Body of pancreas (tissue), 4 donors: ENCODE data around the gene GAK. TPM values are rescaled to one million over a fixed set of nuclear protein-coding genes. Genes with fewer than 3 reads are reported as not detected.
"Not testable (repeated sequence)": the region's sequence is repeated elsewhere in the genome, so short reads cannot be mapped to it uniquely, and the experiment has no call there.

Experiments used
- ATAC-seq: fragments of 150-250 bp; one replicate; pipeline ENCODE4 v1.9.1; 2016
- DNase-seq, 4 donors: peaks; one replicate each; pipeline ENCODE4 v3.0.0-alpha.2; 2019
- H3K27ac ChIP-seq, 4 donors: fragments of 200-600 bp; sonication (generic); 1 replicate in 3 of 4; 2 replicates in 1 of 4; pipeline versions ENCODE4 v1.5.1 to v1.6.1; 2016 to 2019; ENCODE audit warnings: mild to moderate bottlenecking in 1 of 4, mixed read lengths in 1 of 4, moderate library complexity in 1 of 4
- H3K27me3 ChIP-seq, 2 donors: fragments of 200-600 bp; sonication (generic); one replicate each; pipeline ENCODE4 v1.6.0; 2016; ENCODE audit warnings: mild to moderate bottlenecking in 1 of 2
- H3K36me3 ChIP-seq, 2 donors: fragments of 200-600 bp; sonication (generic); replicated peaks in 1 of 2; 2 replicates each; pipeline ENCODE4 v1.5.1; 2016; ENCODE audit warnings: low read depth in 2 of 2; ENCODE audit not compliant: insufficient read depth in 1 of 2
- H3K4me1 ChIP-seq: fragments of 200-600 bp; sonication (generic); one replicate; pipeline ENCODE4 v1.6.0; 2016
- H3K4me3 ChIP-seq, 2 donors: fragments of 200-600 bp; sonication (generic); 1 replicate in 1 of 2; 2 replicates in 1 of 2; pipeline ENCODE4 v1.5.1; 2016 to 2019
- H3K9me3 ChIP-seq, 3 donors: fragments of 200-600 bp; sonication (generic); 1 replicate in 2 of 3; 2 replicates in 1 of 3; pipeline ENCODE4 v1.5.1; 2016
- CTCF ChIP-seq, 7 experiments: fragments of 450-650 bp in 4 of 7; fragments of 200-600 bp in 3 of 7; sonication (generic) in 3 of 7; IDR thresholded peaks; one replicate each; pipeline ENCODE4 v1.5.1; 2016 to 2019; ENCODE audit warnings: antibody characterized with exemption in 7 of 7
- POLR2A ChIP-seq, 3 donors: fragments of 450-650 bp; IDR thresholded peaks; one replicate each; pipeline ENCODE4 v1.6.1; 2016; ENCODE audit warnings: antibody characterized with exemption in 3 of 3, mild to moderate bottlenecking in 2 of 3
- WGBS, 2 donors: methylation state at CpG; one replicate each; pipeline ENCODE4 v1.1.5; 2017; 5-methylcytosine and 5-hydroxymethylcytosine counted together
- intact Hi-C: fragments of 100-400 bp; cut with DNase I; formaldehyde crosslinking; loops from one replicate; pipeline ENCODE4 v1.15.1; 2023
- total RNA-seq, 2 donors: library from RNA; depleted of rRNA; stranded (reverse); fragments of >200 nt; gene quantifications; one replicate each; pipeline ENCODE4 v1.1.0, GENCODE V29; 2016

The GAK gene
- total RNA-seq, 2 donors from 2014 or later, result 126 to 127 TPM

- no peaks in the 10 kb centered on the region for H3K9me3 ChIP-seq
- WGBS, 2 donors, result 68 to 82% methylated on average over 28 of the region's 28 CpGs
- H3K27ac ChIP-seq, result no peak overlapping the region
- TF ChIP-seq POLR2A (IDR thresholded peaks at IDR 0.05) (no peak), CTCF (IDR thresholded peaks at IDR 0.05) (no peak)
- intact Hi-C loops, result no loop called here
- ATAC-seq (no peak), DNase-seq (no peak)
- peaks cover 14% of the 10 kb centered on the region for H3K4me1 ChIP-seq
- H3K36me3 ChIP-seq, result no peaks in the 10 kb centered on the region
- H3K4me3 ChIP-seq, result no peak overlapping the region
- H3K27me3 ChIP-seq, result no peaks in the 10 kb centered on the region
These were observed 13.4 kb upstream of the GAK start for GRCh38 chr4:945274-946102.

- WGBS, 2 donors, result 78 to 79% methylated on average over 4 of the region's 4 CpGs
- H3K27ac ChIP-seq, H3K36me3 ChIP-seq, H3K4me1 ChIP-seq, intact Hi-C loops, DNase-seq, H3K4me3 ChIP-seq, H3K9me3 ChIP-seq, ATAC-seq, H3K27me3 ChIP-seq: not testable (repeated sequence)
These were observed 7.4 kb upstream of the GAK start for GRCh38 chr4:939508-939907.

GRCh38 chr4:932713-933070 is 576 bp upstream of the GAK start:
- ATAC-seq (no peak), DNase-seq (peak in 1 of 4 donors; percentile 33)
- H3K9me3 ChIP-seq, result no peaks in the 10 kb centered on the region
- WGBS, 2 donors, result 2% methylated on average over 11 of the region's 11 CpGs
- peaks cover 39% of the 10 kb centered on the region for H3K4me1 ChIP-seq
- peak overlapping the region; percentile 55 to 89 for H3K4me3 ChIP-seq
- intact Hi-C loops, result no loop called here
- no peaks in the 10 kb centered on the region for H3K27me3 ChIP-seq
- H3K36me3 ChIP-seq, result no peaks in the 10 kb centered on the region
- TF ChIP-seq POLR2A (IDR thresholded peaks at IDR 0.05) (no peak), CTCF (IDR thresholded peaks at IDR 0.05) (no peak)
- peak overlapping the region; percentile 56 to 97 (median 84) for H3K27ac ChIP-seq

- no peaks in the 10 kb centered on the region for H3K9me3 ChIP-seq
- no peak for TF ChIP-seq CTCF (IDR thresholded peaks at IDR 0.05)
- no peak for TF ChIP-seq POLR2A (IDR thresholded peaks at IDR 0.05)
- DNase-seq (peak; percentile 17 to 36 (median 30)), ATAC-seq (no peak)
- no peaks in the 10 kb centered on the region for H3K36me3 ChIP-seq
- peaks cover 43% of the 10 kb centered on the region for H3K4me1 ChIP-seq
- intact Hi-C loops, result no loop called here
- peak overlapping the region; percentile 55 to 89 for H3K4me3 ChIP-seq
- peak overlapping the region; percentile 71 to 97 (median 90) for H3K27ac ChIP-seq
- 0 to 2% methylated on average over 9 to 30 of the region's 31 CpGs for WGBS, 2 donors
- H3K27me3 ChIP-seq, result no peaks in the 10 kb centered on the region
These were observed 739 bp downstream of the GAK start for GRCh38 chr4:931194-931959.

- H3K36me3 ChIP-seq, result no peaks in the 10 kb centered on the region
- DNase-seq (peak in 1 of 4 donors; percentile 9), ATAC-seq (no peak)
- 18 to 29% methylated on average over 6 to 7 of the region's 7 CpGs for WGBS, 2 donors
- H3K9me3 ChIP-seq, result no peaks in the 10 kb centered on the region
- intact Hi-C loops, result no loop called here
- peak overlapping the region in 3 of 4 donors; percentile 71 to 97 (median 96) for H3K27ac ChIP-seq
- H3K4me3 ChIP-seq, result peak overlapping the region in 1 of 2 donors; percentile 89
- TF ChIP-seq CTCF (IDR thresholded peaks at IDR 0.05) (no peak), POLR2A (IDR thresholded peaks at IDR 0.05) (no peak)
- H3K27me3 ChIP-seq, result no peaks in the 10 kb centered on the region
- H3K4me1 ChIP-seq, result peaks cover 49% of the 10 kb centered on the region
These were observed 1.3 kb downstream of the GAK start for GRCh38 chr4:930827-931193.
